ENCODE results near the gene CCL26. TPM values are rescaled to one million over a fixed set of nuclear protein-coding genes. Genes with fewer than 3 reads are reported as not detected.

Gene CCL26
- total RNA-seq, 2 experiments from 2014 or later, result not detected

- Mint-ChIP-seq H3K4me1 (ENCODE audit: low read depth) (no peaks in the 10 kb centered on the region), H3K27ac (no peak overlapping the region), H3K4me3 (no peak overlapping the region), H3K9me3 (peaks cover 10% of the 10 kb centered on the region), H3K36me3 (ENCODE audit: low read depth) (no peaks in the 10 kb centered on the region), H3K27me3 (peaks cover 6% of the 10 kb centered on the region)
- POLR2A ChIA-PET, result no interaction called here
- CTCF ChIA-PET, result no interaction called here
- ATAC-seq (no peak), DNase-seq (no peak)
- TF ChIP-seq, protein P1, sequence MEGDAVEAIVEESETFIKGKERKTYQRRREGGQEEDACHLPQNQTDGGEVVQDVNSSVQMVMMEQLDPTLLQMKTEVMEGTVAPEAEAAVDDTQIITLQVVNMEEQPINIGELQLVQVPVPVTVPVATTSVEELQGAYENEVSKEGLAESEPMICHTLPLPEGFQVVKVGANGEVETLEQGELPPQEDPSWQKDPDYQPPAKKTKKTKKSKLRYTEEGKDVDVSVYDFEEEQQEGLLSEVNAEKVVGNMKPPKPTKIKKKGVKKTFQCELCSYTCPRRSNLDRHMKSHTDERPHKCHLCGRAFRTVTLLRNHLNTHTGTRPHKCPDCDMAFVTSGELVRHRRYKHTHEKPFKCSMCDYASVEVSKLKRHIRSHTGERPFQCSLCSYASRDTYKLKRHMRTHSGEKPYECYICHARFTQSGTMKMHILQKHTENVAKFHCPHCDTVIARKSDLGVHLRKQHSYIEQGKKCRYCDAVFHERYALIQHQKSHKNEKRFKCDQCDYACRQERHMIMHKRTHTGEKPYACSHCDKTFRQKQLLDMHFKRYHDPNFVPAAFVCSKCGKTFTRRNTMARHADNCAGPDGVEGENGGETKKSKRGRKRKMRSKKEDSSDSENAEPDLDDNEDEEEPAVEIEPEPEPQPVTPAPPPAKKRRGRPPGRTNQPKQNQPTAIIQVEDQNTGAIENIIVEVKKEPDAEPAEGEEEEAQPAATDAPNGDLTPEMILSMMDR (IDR thresholded peaks at IDR 0.05), result no peak
- intact Hi-C loops (cut with micrococcal nuclease), result no loop called here
Observed at GRCh38 chr7:75809396-75809795, 37.4 kb upstream of the CCL26 start.

DNA sequence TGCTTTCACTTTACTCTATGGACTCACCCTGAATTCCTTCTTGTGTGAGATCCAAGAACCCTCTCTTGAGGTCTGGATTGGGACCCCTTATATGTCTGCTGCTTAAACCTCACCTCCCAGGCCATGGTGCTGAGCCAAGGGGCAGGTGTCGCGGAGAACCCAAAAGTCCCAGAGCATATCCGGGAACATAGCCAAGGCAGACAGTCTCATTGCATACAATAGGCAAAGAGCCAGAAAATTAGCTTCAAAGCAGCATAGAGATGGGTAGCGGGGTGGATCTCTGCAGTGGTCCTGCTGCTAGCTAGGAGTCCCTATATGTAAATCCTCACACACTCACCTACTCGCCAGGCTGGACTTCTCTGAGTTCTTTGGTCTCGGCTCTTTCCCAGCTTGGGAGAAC is 36.1 kb upstream of the CCL26 start:
- TF ChIP-seq, protein P1 (IDR thresholded peaks at IDR 0.05), result no peak
- intact Hi-C loops (cut with micrococcal nuclease), result no loop called here
- Mint-ChIP-seq H3K27ac (no peak overlapping the region), H3K27me3 (peaks cover 6% of the 10 kb centered on the region), H3K36me3 (ENCODE audit: low read depth) (no peaks in the 10 kb centered on the region), H3K9me3 (peaks cover 10% of the 10 kb centered on the region), H3K4me3 (no peak overlapping the region), H3K4me1 (ENCODE audit: low read depth) (no peaks in the 10 kb centered on the region)
- ATAC-seq (no peak), DNase-seq (no peak)
- CTCF ChIA-PET, result no interaction called here
- POLR2A ChIA-PET, result no interaction called here

GRCh38 chr7:75807452-75807851 is 35.4 kb upstream of the CCL26 start:
- Mint-ChIP-seq H3K4me1 (ENCODE audit: low read depth) (no peaks in the 10 kb centered on the region), H3K4me3 (no peak overlapping the region), H3K27ac (no peak overlapping the region), H3K9me3 (peaks cover 10% of the 10 kb centered on the region), H3K27me3 (peaks cover 6% of the 10 kb centered on the region), H3K36me3 (ENCODE audit: low read depth) (no peaks in the 10 kb centered on the region)
- intact Hi-C loops (cut with micrococcal nuclease), result no loop called here
- ATAC-seq (no peak), DNase-seq (no peak)
- ChIA-PET CTCF (no interaction called here), POLR2A (no interaction called here)
- TF ChIP-seq, protein P1 (IDR thresholded peaks at IDR 0.05), result no peak

- CTCF ChIA-PET, result no interaction called here
- no peak overlapping the region for H3K27ac Mint-ChIP-seq
- intact Hi-C loops (cut with micrococcal nuclease), result no loop called here
- ATAC-seq (no peak), DNase-seq (no peak)
- H3K4me3 Mint-ChIP-seq, result no peak overlapping the region
- TF ChIP-seq, protein P1 (IDR thresholded peaks at IDR 0.05), result no peak
- H3K4me1 Mint-ChIP-seq (ENCODE audit: low read depth), result no peaks in the 10 kb centered on the region
- H3K9me3 Mint-ChIP-seq, result peaks cover 10% of the 10 kb centered on the region
- H3K27me3 Mint-ChIP-seq, result peaks cover 7% of the 10 kb centered on the region
- H3K36me3 Mint-ChIP-seq (ENCODE audit: low read depth), result no peaks in the 10 kb centered on the region
- POLR2A ChIA-PET, result no interaction called here
Observed at GRCh38 chr7:75806560-75807307, 34.7 kb upstream of the CCL26 start.

DNA sequence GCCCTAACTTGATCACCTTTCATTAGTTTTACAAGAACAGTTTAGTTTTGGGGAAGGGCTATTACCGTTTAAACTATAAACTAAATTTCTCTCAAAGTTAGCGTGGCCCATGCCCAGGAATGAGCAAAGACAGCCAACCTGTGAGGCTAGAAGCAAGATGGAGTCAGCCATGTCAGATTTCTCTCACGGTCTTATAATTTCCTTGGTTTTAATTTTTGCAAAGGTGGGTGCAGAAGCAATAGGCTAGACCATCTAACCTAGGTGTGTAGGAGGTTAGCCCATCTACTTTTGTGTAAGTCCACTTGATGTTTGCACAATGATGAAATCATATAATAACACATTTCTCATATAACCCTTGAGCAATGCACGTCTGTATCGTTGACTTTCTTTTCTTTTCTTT is 32.7 kb upstream of the CCL26 start:
- no peaks in the 10 kb centered on the region for H3K36me3 Mint-ChIP-seq (ENCODE audit: low read depth)
- no peak overlapping the region for H3K4me3 Mint-ChIP-seq
- POLR2A ChIA-PET, result interaction anchor here (0.6 kb wide), 1 partner anchor 14 kb away, joined by 3 read pairs; no protein-coding TSS in a partner anchor

More for the DNA sequence above, 32.7 kb upstream of the CCL26 start:
- TF ChIP-seq, protein P1 (IDR thresholded peaks at IDR 0.05), result no peak
- H3K27me3 Mint-ChIP-seq, result peaks cover 8% of the 10 kb centered on the region
- no peak for DNase-seq
- H3K27ac Mint-ChIP-seq, result no peak overlapping the region
- CTCF ChIA-PET, result no interaction called here
- intact Hi-C loops (cut with micrococcal nuclease), result no loop called here
- peaks cover 10% of the 10 kb centered on the region for H3K9me3 Mint-ChIP-seq
- no peak for ATAC-seq
- H3K4me1 Mint-ChIP-seq (ENCODE audit: low read depth), result no peaks in the 10 kb centered on the region

All from activated CD8-positive, alpha-beta T cell treated with anti-CD3 and anti-CD28 coated beads for 36 hours (primary cell).